Stimulated activated CD4-positive, alpha-beta T cell treated with anti-CD3 and anti-CD28 coated beads, TNF-alpha, amount 100 ng/mL, for 48 hours (primary cell): ENCODE results near the gene KCNQ1.

Experiments used
- DNase-seq, 3 donors: peaks; one replicate each; pipeline ENCODE4 v3.0.0-alpha.2; 2020; ENCODE audit warnings: low read depth in 3 of 3

The KCNQ1 gene

GRCh38 chr11:2443881-2444820 lies 657 bp upstream of the KCNQ1 start, which contains the start of gene TRPM5:
TSS of gene TRPM5 (minus strand) at chr11:2444514. CDS start at chr11:2423036, 21,478 bp downstream.
- DNase-seq = peak; percentile 57 to 86 (median 61)

DNA sequence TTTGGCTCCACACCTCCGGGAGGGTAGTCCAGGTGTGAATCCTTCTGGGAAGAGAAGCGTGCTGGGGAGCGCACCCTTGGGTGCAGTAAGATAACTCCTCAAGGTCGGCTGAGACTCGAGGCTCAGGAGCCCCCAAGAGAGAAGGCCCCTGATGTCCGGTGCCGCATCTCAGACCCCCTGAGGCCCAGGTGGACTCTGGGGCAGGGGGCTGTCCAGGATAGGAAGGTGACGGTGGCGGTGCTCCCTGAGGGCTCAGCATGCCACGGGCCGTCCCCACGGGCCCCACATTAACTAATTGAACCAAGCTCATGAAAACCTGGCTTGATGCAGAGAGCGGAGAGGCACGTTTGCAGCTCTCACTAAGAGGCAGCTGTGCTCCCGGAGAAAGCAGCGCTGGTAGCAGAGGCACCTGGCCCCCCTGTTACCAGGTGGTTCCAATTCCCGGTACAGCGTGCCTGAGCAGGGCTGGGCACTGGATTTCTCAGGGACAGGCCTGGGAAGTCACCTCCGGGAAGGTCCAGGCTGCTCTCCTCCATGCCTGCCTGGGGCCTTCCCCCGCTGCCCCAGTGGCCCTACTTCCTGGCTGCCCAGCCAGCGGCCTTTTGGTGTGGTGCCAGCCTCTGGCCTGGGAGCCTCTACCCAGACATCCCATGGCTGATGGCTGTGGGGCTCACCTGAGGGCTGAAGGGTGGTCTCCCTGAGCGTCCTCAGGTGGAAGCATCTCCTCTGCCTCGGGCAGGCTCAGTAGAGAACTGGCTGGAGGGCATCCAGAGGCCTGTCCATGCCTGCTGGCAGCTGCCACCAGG lies 1.1 kb downstream of the KCNQ1 start:
- DNase-seq = no peak

GRCh38 chr11:2446590-2447252 lies 1.9 kb downstream of the KCNQ1 start:
- no peak for DNase-seq

DNA sequence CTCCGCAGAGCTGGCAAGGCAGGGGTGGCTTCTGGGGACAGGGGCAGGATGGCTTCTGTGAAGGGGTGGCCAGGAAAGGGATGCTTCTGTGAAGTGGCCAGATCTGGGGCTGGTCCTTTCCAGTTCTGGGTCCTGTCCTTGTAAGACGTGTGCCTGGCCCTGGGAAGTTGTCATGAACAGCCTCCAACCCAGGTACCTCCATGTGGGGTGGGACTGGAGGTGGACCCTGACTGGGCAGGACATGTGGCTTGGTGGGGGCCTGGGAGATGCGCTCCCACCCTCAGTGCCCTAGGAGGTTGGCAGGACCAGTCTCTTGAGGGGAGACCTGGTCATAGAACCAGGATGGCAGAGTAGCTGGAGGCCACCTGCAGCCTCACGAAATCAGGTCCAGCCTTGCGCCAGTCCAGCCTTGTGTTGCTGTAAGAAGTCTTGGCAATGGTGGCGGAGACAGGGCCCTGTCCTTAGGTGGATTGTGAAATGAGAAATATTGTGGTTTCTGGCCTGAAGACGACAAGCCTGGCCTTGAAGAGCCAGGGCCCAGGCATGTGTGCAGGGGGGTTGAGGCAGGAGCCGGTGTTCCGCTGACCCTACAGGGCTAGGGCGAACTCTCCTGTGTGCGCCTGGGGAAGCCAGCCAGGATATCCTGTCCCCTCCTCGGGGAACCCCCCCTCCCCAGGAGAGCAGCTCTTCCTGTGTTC lies 2.6 kb downstream of the KCNQ1 start:
- DNase-seq = no peak

GRCh38 chr11:2447951-2448650 lies 3.3 kb downstream of the KCNQ1 start:
- no peak for DNase-seq

DNA sequence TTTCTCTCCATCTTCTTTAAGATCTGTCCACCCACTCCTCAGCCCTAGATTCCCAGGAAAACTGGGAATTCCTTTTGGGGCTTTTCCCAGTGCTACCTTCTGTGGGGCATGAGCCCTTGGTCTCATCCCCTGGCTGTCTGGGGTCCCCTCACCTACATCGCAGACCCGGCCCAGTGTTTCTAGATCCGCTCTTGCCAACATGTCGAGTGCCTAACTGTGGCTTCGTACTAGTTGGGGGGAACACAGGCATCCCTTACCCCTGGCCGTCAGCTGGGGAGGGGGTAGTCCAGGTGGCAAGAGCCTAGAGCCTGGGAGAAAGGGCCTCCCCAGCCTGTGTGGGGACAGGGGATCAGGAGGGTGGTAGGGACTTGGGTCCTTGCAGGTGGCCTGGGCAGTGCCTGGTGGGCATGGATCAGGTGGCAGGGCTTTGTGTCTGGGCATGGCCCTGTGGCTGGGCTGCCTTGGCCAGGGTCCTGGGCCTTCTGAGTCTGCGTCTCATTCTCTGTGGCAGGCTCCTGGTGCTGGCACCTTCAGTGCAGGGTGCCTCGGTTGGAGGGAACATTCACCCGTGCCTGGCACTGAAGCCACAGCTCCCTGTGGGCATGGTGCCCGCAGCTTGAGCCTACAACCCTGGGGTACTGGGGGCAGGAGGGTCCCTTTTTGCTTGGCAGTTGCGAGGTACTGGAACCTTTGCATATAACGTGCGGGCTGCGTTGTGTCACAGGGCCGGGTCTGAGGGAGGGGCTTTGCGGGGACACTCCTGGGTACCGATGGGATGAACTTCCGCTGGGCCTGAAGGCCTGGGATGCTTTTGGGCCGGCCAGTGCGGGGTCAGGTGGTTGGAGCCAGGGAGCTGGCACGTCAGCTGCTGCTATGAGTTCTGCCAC lies 4.1 kb downstream of the KCNQ1 start:
- DNase-seq = no peak

GRCh38 chr11:2449548-2450320 lies 4.9 kb downstream of the KCNQ1 start:
- no peak for DNase-seq

- no peak for DNase-seq
These were observed 5.7 kb downstream of the KCNQ1 start for GRCh38 chr11:2450321-2451041.

- no peak for DNase-seq
These were observed 6.5 kb downstream of the KCNQ1 start for GRCh38 chr11:2451336-2451735.

GRCh38 chr11:2451916-2452315 lies 7.1 kb downstream of the KCNQ1 start:
- DNase-seq = no peak

- DNase-seq = no peak
These were observed 7.7 kb downstream of the KCNQ1 start for GRCh38 chr11:2452321-2453012.

GRCh38 chr11:2453436-2453835 lies 8.6 kb downstream of the KCNQ1 start:
- no peak for DNase-seq

DNA sequence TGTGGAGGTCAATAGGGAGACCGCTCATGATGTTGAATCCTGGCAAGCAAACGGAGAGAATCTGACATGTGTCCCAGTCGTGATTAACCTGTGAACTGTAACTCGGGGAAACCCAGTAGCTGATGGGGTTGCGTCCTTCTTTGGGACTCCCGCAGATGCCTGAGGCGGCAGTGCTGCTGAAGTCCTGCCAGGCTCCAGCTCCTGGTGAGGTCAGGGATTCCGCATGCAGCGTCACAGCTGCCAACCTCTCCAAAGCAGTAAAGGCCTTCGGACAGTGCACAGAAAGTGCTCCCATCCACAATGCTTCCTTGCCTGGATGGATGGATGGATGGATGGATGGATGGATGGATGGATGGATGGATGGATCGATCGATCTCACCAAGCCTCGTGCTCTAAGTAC lies 13.5 kb downstream of the KCNQ1 start:
- DNase-seq = no peak

- no peak for DNase-seq
These were observed 14.4 kb downstream of the KCNQ1 start for GRCh38 chr11:2459016-2459725.

GRCh38 chr11:2459796-2460531 lies 15.2 kb downstream of the KCNQ1 start:
- DNase-seq = no peak

GRCh38 chr11:2460540-2461252 lies 15.9 kb downstream of the KCNQ1 start:
- no peak for DNase-seq
